Measurements from ENCODE around the gene FOXB1.

FOXB1 gene

GRCh38 chr15:60000113-60000823 is 3.8 kb upstream of the FOXB1 start:
- Histone ChIP-seq H3K4me3 (replicated peaks; ENCODE audit: insufficient read depth, low read length) (no peak overlapping the region), H3K27me3 (ENCODE audit: insufficient read depth, poor library complexity, severe bottlenecking) (peaks cover 93% of the 10 kb centered on the region), H3K27ac (replicated peaks) (no peak overlapping the region)
- TF ChIP-seq, protein P1, sequence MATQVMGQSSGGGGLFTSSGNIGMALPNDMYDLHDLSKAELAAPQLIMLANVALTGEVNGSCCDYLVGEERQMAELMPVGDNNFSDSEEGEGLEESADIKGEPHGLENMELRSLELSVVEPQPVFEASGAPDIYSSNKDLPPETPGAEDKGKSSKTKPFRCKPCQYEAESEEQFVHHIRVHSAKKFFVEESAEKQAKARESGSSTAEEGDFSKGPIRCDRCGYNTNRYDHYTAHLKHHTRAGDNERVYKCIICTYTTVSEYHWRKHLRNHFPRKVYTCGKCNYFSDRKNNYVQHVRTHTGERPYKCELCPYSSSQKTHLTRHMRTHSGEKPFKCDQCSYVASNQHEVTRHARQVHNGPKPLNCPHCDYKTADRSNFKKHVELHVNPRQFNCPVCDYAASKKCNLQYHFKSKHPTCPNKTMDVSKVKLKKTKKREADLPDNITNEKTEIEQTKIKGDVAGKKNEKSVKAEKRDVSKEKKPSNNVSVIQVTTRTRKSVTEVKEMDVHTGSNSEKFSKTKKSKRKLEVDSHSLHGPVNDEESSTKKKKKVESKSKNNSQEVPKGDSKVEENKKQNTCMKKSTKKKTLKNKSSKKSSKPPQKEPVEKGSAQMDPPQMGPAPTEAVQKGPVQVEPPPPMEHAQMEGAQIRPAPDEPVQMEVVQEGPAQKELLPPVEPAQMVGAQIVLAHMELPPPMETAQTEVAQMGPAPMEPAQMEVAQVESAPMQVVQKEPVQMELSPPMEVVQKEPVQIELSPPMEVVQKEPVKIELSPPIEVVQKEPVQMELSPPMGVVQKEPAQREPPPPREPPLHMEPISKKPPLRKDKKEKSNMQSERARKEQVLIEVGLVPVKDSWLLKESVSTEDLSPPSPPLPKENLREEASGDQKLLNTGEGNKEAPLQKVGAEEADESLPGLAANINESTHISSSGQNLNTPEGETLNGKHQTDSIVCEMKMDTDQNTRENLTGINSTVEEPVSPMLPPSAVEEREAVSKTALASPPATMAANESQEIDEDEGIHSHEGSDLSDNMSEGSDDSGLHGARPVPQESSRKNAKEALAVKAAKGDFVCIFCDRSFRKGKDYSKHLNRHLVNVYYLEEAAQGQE (IDR thresholded peaks at IDR 0.05; ENCODE audit: insufficient replicate concordance, low read depth): no peak
- no peak for TF ChIP-seq CTCF (IDR thresholded peaks at IDR 0.05; ENCODE audit: insufficient read depth, low read length)
- no peak for TF ChIP-seq SPI1 (IDR thresholded peaks at IDR 0.05; ENCODE audit: borderline replicate concordance, low read depth)
- no peak for TF ChIP-seq POLR2AphosphoS5 (IDR thresholded peaks at IDR 0.05; ENCODE audit: low read depth)
- no peak for TF ChIP-seq GABPA (IDR thresholded peaks at IDR 0.05; ENCODE audit: low read depth)
- no peak for DNase-seq (ENCODE audit: low read depth in 1 of 2, low spot score in 1 of 2)

GRCh38 chr15:60000824-60001609 is 3.1 kb upstream of the FOXB1 start:
- H3K27ac ChIP-seq (replicated peaks): no peak overlapping the region
- peaks cover 93% of the 10 kb centered on the region for H3K27me3 ChIP-seq (ENCODE audit: insufficient read depth, poor library complexity, severe bottlenecking)
- no peak for DNase-seq (ENCODE audit: low read depth in 1 of 2, low spot score in 1 of 2)
- no peak overlapping the region for H3K4me3 ChIP-seq (replicated peaks; ENCODE audit: insufficient read depth, low read length)
- TF ChIP-seq GABPA (IDR thresholded peaks at IDR 0.05; ENCODE audit: low read depth): no peak
- TF ChIP-seq SPI1 (IDR thresholded peaks at IDR 0.05; ENCODE audit: borderline replicate concordance, low read depth): no peak
- TF ChIP-seq CTCF (IDR thresholded peaks at IDR 0.05; ENCODE audit: insufficient read depth, low read length): no peak
- TF ChIP-seq POLR2AphosphoS5 (IDR thresholded peaks at IDR 0.05; ENCODE audit: low read depth): no peak
- TF ChIP-seq, protein P1 (IDR thresholded peaks at IDR 0.05; ENCODE audit: insufficient replicate concordance, low read depth): no peak

- H3K27me3 ChIP-seq (ENCODE audit: insufficient read depth, poor library complexity, severe bottlenecking): peaks cover 93% of the 10 kb centered on the region
- TF ChIP-seq CTCF (IDR thresholded peaks at IDR 0.05; ENCODE audit: insufficient read depth, low read length): no peak
- TF ChIP-seq GABPA (IDR thresholded peaks at IDR 0.05; ENCODE audit: low read depth): no peak
- TF ChIP-seq SPI1 (IDR thresholded peaks at IDR 0.05; ENCODE audit: borderline replicate concordance, low read depth): no peak
- TF ChIP-seq, protein P1 (IDR thresholded peaks at IDR 0.05; ENCODE audit: insufficient replicate concordance, low read depth): no peak
- no peak for TF ChIP-seq POLR2AphosphoS5 (IDR thresholded peaks at IDR 0.05; ENCODE audit: low read depth)
- no peak for DNase-seq (ENCODE audit: low read depth in 1 of 2, low spot score in 1 of 2)
- no peak overlapping the region for H3K27ac ChIP-seq (replicated peaks)
- H3K4me3 ChIP-seq (replicated peaks; ENCODE audit: insufficient read depth, low read length): no peak overlapping the region
Observed at GRCh38 chr15:60001610-60002527, 2.2 kb upstream of the FOXB1 start.
